Upper lobe of left lung (tissue), 4 donors: ENCODE measurements around the gene CSNK2B.

Experiments
- EP300 ChIP-seq, 4 donors: sonication (generic); formaldehyde crosslinking; IDR thresholded peaks; one replicate each; pipeline ENCODE4 v1.5.1; 2017; ENCODE audit warnings: antibody characterized with exemption in 4 of 4, control low read depth in 2 of 4
- POLR2A ChIP-seq, 4 donors: fragments of 450-650 bp; IDR thresholded peaks; one replicate each; pipeline ENCODE4 v1.5.1; 2016 to 2017; ENCODE audit warnings: antibody characterized with exemption in 4 of 4, mild to moderate bottlenecking in 2 of 4
- TF ChIP-seq, protein P1 (sequence below), 6 experiments: fragments of 450-650 bp in 4 of 6; fragments of 200-600 bp in 2 of 6; sonication (generic) in 2 of 6; IDR thresholded peaks; one replicate each; pipeline ENCODE4 v1.5.1; 2016 to 2019; ENCODE audit warnings: antibody characterized with exemption in 6 of 6

DNA sequence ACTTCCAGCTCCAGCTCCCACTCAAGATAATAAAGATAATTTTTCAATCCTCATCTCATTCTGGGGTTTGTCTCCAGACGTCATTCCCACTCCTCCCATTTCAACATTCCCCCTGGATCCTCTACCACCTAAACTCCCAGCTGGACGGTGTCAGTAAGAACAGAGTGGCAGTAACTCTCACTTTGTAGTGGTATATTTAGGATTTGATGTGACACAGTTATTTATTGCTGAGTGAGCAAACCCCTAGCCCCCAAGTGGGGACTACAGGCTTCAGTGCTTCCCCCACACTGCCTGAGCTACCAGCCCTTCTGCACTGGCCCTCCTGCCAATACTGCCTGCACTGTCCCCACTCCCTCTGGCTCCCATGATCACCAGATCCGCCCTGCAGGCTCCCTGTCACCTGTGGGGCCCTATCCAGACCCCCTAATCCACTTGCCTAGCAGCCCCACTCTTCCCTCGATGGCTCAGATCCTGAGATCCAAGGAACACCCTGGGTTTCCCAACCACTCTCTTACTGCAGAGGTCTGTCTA is 7.7 kb upstream of the CSNK2B start:
- TF ChIP-seq, protein P1, sequence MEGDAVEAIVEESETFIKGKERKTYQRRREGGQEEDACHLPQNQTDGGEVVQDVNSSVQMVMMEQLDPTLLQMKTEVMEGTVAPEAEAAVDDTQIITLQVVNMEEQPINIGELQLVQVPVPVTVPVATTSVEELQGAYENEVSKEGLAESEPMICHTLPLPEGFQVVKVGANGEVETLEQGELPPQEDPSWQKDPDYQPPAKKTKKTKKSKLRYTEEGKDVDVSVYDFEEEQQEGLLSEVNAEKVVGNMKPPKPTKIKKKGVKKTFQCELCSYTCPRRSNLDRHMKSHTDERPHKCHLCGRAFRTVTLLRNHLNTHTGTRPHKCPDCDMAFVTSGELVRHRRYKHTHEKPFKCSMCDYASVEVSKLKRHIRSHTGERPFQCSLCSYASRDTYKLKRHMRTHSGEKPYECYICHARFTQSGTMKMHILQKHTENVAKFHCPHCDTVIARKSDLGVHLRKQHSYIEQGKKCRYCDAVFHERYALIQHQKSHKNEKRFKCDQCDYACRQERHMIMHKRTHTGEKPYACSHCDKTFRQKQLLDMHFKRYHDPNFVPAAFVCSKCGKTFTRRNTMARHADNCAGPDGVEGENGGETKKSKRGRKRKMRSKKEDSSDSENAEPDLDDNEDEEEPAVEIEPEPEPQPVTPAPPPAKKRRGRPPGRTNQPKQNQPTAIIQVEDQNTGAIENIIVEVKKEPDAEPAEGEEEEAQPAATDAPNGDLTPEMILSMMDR (IDR thresholded peaks at IDR 0.05), result no peak
- TF ChIP-seq EP300 (IDR thresholded peaks at IDR 0.05) (no peak), POLR2A (IDR thresholded peaks at IDR 0.05) (no peak)
